NT2/D1 (cell line): ENCODE results near the gene NFIL3.
A peak's percentile ranks its signal among the peaks of the same experiment; 100 is the strongest.

ENCODE experiments used
- DNase-seq: peaks from one replicate; pipeline ENCODE4 v3.0.0-alpha.2; 2011; ENCODE audit warnings: low read depth, low spot score
- H3K27me3 ChIP-seq: 2 replicates; pipeline ENCODE4 v1.6.0; 2011; ENCODE audit warnings: mild to moderate bottlenecking; ENCODE audit not compliant: insufficient read length, insufficient read depth
- H3K36me3 ChIP-seq: 2 replicates; pipeline ENCODE4 v1.6.1; 2011; ENCODE audit warnings: mild to moderate bottlenecking, low read length, mixed read lengths; ENCODE audit not compliant: insufficient read depth, insufficient read length
- H3K4me1 ChIP-seq: 2 replicates; pipeline ENCODE4 v1.5.1; 2011; ENCODE audit not compliant: insufficient read depth, insufficient read length
- H3K4me3 ChIP-seq: 2 replicates; pipeline ENCODE4 v1.5.1; 2011; ENCODE audit warnings: low read depth; ENCODE audit not compliant: insufficient read length
- H3K9ac ChIP-seq: 2 replicates; pipeline ENCODE4 v1.6.0; 2011; ENCODE audit warnings: low read depth; ENCODE audit not compliant: insufficient read length
- H3K9me3 ChIP-seq: 2 replicates; pipeline ENCODE4 v1.5.1; 2011; ENCODE audit warnings: mild to moderate bottlenecking, low read length; ENCODE audit not compliant: insufficient read depth
- SUZ12 ChIP-seq: IDR thresholded peaks from 2 replicates; pipeline ENCODE4 v1.6.1; 2011; ENCODE audit not compliant: insufficient read length, insufficient read depth; ENCODE audit errors: extremely low read depth
- YY1 ChIP-seq: IDR thresholded peaks from 2 replicates; pipeline ENCODE4 v1.6.1; 2011; ENCODE audit not compliant: insufficient read length, insufficient read depth
- ZNF274 ChIP-seq: IDR thresholded peaks from 2 replicates; pipeline ENCODE4 v1.6.1; 2011; ENCODE audit warnings: mild to moderate bottlenecking, low read depth, low read length

Gene NFIL3

GRCh38 chr9:91421128-91421765, 2.4 kb downstream of the NFIL3 start:
- DNase-seq = no peak
- Histone ChIP-seq H3K4me3 (peak overlapping the region; percentile 53), H3K4me1 (peaks cover 7% of the 10 kb centered on the region), H3K9me3 (no peaks in the 10 kb centered on the region), H3K36me3 (no peaks in the 10 kb centered on the region), H3K9ac (peak overlapping the region; percentile 68), H3K27me3 (peaks cover 61% of the 10 kb centered on the region)
- TF ChIP-seq YY1 (no peak), ZNF274 (no peak), SUZ12 (no peak)

GRCh38 chr9:91420501-91421127, 3.0 kb downstream of the NFIL3 start:
- H3K27me3 ChIP-seq = peaks cover 56% of the 10 kb centered on the region
- H3K36me3 ChIP-seq = no peaks in the 10 kb centered on the region
- no peak for DNase-seq
- peak overlapping the region; percentile 68 for H3K9ac ChIP-seq
- peaks cover 7% of the 10 kb centered on the region for H3K4me1 ChIP-seq
- H3K9me3 ChIP-seq = no peaks in the 10 kb centered on the region
- TF ChIP-seq YY1 = no peak
- TF ChIP-seq ZNF274 = no peak
- TF ChIP-seq SUZ12 = no peak
- H3K4me3 ChIP-seq = peak overlapping the region; percentile 53

DNA sequence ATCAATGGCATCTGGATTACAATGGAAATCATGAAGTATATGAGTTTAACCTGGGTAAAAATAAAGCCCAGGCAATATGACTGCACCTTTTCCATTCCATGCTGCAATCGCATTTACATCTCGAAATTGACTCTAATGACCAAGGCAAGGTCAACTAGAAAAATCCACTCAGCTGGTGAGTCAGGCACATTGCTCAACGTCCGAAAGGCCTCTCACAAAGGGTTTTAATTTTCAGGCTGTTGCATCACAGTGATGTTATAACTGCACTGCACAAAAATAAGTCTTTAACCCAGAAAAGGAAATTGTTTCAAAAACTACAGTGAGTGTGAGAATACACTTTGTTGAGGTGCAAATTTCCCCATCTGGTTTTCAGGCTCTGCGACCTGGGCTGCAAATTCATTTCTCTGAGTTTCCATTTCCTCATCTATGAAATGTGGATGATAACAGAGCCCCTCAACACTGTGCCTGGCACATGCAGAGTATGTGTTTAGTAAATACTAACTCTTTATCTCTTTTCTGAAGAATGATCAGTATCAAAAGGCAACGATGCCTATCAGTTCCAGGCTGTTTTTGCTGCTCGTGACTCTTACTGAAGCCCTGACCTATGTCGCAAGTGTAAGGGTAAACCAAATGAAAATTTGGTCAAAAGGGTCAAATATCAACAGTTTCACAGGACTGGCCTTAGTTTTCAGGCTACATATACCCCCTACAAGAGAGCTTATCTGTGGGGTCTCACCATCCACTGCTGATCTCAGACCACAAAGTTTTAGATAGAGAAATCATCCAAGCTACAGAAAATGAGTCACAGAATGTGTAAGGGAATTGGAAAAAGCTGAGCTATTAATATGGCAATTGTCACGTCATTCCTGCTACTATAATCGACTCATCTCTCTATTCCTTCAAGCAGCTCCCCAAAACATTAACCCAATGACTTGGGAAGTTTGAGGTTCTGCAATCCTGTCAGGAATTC, 4.1 kb downstream of the NFIL3 start:
- peaks cover 7% of the 10 kb centered on the region for H3K4me1 ChIP-seq
- H3K27me3 ChIP-seq = peaks cover 45% of the 10 kb centered on the region
- no peak overlapping the region for H3K9ac ChIP-seq
- no peaks in the 10 kb centered on the region for H3K36me3 ChIP-seq
- DNase-seq = no peak
- no peaks in the 10 kb centered on the region for H3K9me3 ChIP-seq
- TF ChIP-seq SUZ12 (no peak), ZNF274 (no peak), YY1 (no peak)
- no peak overlapping the region for H3K4me3 ChIP-seq

GRCh38 chr9:91418215-91418610, 5.4 kb downstream of the NFIL3 start:
- DNase-seq = no peak
- no peaks in the 10 kb centered on the region for H3K9me3 ChIP-seq
- TF ChIP-seq YY1 = no peak
- no peak for TF ChIP-seq SUZ12
- no peak for TF ChIP-seq ZNF274
- no peak overlapping the region for H3K4me3 ChIP-seq
- no peaks in the 10 kb centered on the region for H3K36me3 ChIP-seq
- H3K4me1 ChIP-seq = peaks cover 7% of the 10 kb centered on the region
- H3K27me3 ChIP-seq = peaks cover 39% of the 10 kb centered on the region
- H3K9ac ChIP-seq = no peak overlapping the region

GRCh38 chr9:91417602-91418214, 5.9 kb downstream of the NFIL3 start:
- no peak overlapping the region for H3K9ac ChIP-seq
- no peak for TF ChIP-seq ZNF274
- no peak for TF ChIP-seq YY1
- no peak for TF ChIP-seq SUZ12
- peaks cover 7% of the 10 kb centered on the region for H3K4me1 ChIP-seq
- peaks cover 35% of the 10 kb centered on the region for H3K27me3 ChIP-seq
- no peaks in the 10 kb centered on the region for H3K36me3 ChIP-seq
- no peaks in the 10 kb centered on the region for H3K9me3 ChIP-seq
- no peak overlapping the region for H3K4me3 ChIP-seq
- no peak for DNase-seq

GRCh38 chr9:91416096-91416712, 7.4 kb downstream of the NFIL3 start:
- Histone ChIP-seq H3K36me3 (no peaks in the 10 kb centered on the region), H3K4me1 (peaks cover 2% of the 10 kb centered on the region), H3K9me3 (no peaks in the 10 kb centered on the region), H3K9ac (no peak overlapping the region), H3K4me3 (no peak overlapping the region), H3K27me3 (peaks cover 21% of the 10 kb centered on the region)
- no peak for TF ChIP-seq SUZ12
- TF ChIP-seq ZNF274 = no peak
- TF ChIP-seq YY1 = no peak
- no peak for DNase-seq
